Measurements from ENCODE around the gene CNKSR3.

CNKSR3 gene

GRCh38 chr6:154502553-154502952 lies 7.9 kb downstream of the CNKSR3 start:
- Histone ChIP-seq H3K9me3 (ENCODE audit: control insufficient read depth, insufficient read depth, low read depth, low read length) (no peaks in the 10 kb centered on the region), H3K4me1 (ENCODE audit: control insufficient read depth, insufficient read depth, low read length) (0 out of 2 replicates have a peak, but pooled peaks cover 5% of the 10 kb centered on the region), H3K36me3 (ENCODE audit: control insufficient read depth, insufficient read depth, low read length) (no peaks in the 10 kb centered on the region), H3K27ac (ENCODE audit: low read depth, low read length) (no peak overlapping the region), H3K9ac (ENCODE audit: low read length) (no peak overlapping the region), H3K27me3 (ENCODE audit: control insufficient read depth, insufficient read depth, low read length) (peaks cover 49% of the 10 kb centered on the region), H3K4me3 (ENCODE audit: low read depth, low read length) (no peak overlapping the region)

DNA sequence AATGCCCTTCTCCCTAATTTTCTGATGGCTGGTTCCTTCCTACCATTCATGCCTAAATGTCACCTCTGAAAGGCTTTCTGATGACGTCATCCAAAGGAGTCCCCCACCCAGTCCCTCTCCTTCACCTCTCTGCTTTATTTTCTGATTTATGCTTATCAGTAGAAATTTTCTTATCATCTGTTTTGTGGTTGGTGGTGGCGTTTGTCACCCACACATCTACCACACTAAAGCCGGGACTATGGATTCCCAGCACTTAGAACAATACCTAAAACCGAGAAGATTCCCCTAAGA lies 9.0 kb downstream of the CNKSR3 start:
- Histone ChIP-seq H3K4me1 (ENCODE audit: control insufficient read depth, insufficient read depth, low read length) (0 out of 2 replicates have a peak, but pooled peaks cover 5% of the 10 kb centered on the region), H3K27ac (ENCODE audit: low read depth, low read length) (no peak overlapping the region), H3K4me3 (ENCODE audit: low read depth, low read length) (no peak overlapping the region), H3K27me3 (ENCODE audit: control insufficient read depth, insufficient read depth, low read length) (peaks cover 39% of the 10 kb centered on the region), H3K9me3 (ENCODE audit: control insufficient read depth, insufficient read depth, low read depth, low read length) (no peaks in the 10 kb centered on the region), H3K36me3 (ENCODE audit: control insufficient read depth, insufficient read depth, low read length) (no peaks in the 10 kb centered on the region), H3K9ac (ENCODE audit: low read length) (no peak overlapping the region)

DNA sequence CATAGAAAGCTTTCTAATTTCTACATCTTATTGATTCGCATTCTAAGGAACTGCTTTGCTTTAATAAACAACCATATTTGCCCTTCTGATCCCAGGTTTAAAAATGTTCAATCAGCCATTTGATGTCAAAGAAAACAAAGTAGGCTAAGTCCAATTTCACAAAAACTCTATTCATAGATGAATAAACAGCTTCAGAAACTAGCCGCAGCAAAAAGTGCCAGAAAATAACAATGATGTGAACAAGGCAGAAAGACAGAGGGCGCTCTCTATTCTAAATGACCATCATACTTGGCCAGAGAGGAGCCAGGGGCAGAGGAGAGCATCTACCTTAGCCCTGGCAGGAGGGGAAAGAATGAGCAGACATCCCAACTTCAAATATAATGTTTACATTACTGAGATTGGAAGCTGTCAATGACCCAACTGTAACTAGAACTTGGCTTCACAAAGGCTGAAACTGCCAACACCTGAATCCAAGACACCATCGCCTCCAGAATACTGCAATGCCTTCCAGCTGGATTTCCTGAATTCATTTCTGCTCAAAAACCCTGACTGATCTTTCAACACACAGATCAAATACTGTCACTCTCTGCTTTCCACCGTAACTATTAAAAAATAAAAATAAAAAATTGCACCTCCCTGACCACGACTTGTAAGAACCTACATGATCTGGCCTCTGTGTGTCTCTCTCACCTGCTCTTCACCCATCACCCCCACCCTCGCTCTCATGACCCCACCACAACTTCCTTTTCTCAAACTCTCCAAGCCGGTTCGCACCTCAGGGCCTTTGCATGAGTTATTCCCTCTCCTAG lies 9.5 kb downstream of the CNKSR3 start:
- Histone ChIP-seq H3K27me3 (ENCODE audit: control insufficient read depth, insufficient read depth, low read length) (peaks cover 34% of the 10 kb centered on the region), H3K27ac (ENCODE audit: low read depth, low read length) (no peak overlapping the region), H3K36me3 (ENCODE audit: control insufficient read depth, insufficient read depth, low read length) (no peaks in the 10 kb centered on the region), H3K4me3 (ENCODE audit: low read depth, low read length) (no peak overlapping the region), H3K4me1 (ENCODE audit: control insufficient read depth, insufficient read depth, low read length) (0 out of 2 replicates have a peak, but pooled peaks cover 5% of the 10 kb centered on the region), H3K9ac (ENCODE audit: low read length) (no peak overlapping the region), H3K9me3 (ENCODE audit: control insufficient read depth, insufficient read depth, low read depth, low read length) (no peaks in the 10 kb centered on the region)

GRCh38 chr6:154499855-154500589 lies 10.5 kb downstream of the CNKSR3 start:
- no peaks in the 10 kb centered on the region for H3K9me3 ChIP-seq (ENCODE audit: control insufficient read depth, insufficient read depth, low read depth, low read length)
- H3K4me1 ChIP-seq (ENCODE audit: control insufficient read depth, insufficient read depth, low read length), result 0 out of 2 replicates have a peak, but pooled peaks cover 5% of the 10 kb centered on the region
- H3K4me3 ChIP-seq (ENCODE audit: low read depth, low read length), result no peak overlapping the region
- H3K36me3 ChIP-seq (ENCODE audit: control insufficient read depth, insufficient read depth, low read length), result no peaks in the 10 kb centered on the region
- no peak overlapping the region for H3K9ac ChIP-seq (ENCODE audit: low read length)
- H3K27me3 ChIP-seq (ENCODE audit: control insufficient read depth, insufficient read depth, low read length), result peaks cover 27% of the 10 kb centered on the region
- H3K27ac ChIP-seq (ENCODE audit: low read depth, low read length), result no peak overlapping the region

DNA sequence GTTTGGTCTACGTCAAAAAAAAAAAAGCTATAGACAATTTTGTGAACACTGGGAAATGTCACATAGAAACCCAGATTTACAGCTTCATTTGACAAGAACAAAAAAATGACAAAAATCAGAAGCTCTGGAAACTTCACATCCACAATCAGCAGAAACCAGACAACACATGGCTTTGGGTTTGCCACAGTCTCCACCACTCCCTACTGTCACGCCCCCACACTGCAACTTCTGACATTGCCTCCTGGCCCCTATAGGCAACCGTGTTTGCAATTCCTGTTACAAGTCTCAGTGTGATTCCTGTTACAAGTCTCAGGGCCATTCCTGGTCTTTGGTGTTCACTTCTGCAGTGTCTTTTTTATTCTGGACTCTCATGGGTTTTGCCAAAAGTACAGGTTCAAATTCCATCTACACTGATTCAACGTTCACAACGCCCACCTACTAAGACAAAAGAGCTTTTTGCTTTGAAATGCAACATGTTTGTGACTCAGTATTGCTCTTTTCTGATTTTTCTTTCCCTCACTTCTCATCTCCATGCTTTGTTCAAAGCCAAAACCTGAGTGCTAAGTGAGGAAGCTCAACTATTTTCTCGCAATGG lies 12.0 kb downstream of the CNKSR3 start:
- no peaks in the 10 kb centered on the region for H3K4me1 ChIP-seq (ENCODE audit: control insufficient read depth, insufficient read depth, low read length)
- H3K4me3 ChIP-seq (ENCODE audit: low read depth, low read length), result no peak overlapping the region
- peaks cover 11% of the 10 kb centered on the region for H3K27me3 ChIP-seq (ENCODE audit: control insufficient read depth, insufficient read depth, low read length)
- H3K36me3 ChIP-seq (ENCODE audit: control insufficient read depth, insufficient read depth, low read length), result no peaks in the 10 kb centered on the region
- H3K9ac ChIP-seq (ENCODE audit: low read length), result no peak overlapping the region
- no peaks in the 10 kb centered on the region for H3K9me3 ChIP-seq (ENCODE audit: control insufficient read depth, insufficient read depth, low read depth, low read length)
- H3K27ac ChIP-seq (ENCODE audit: low read depth, low read length), result no peak overlapping the region

DNA sequence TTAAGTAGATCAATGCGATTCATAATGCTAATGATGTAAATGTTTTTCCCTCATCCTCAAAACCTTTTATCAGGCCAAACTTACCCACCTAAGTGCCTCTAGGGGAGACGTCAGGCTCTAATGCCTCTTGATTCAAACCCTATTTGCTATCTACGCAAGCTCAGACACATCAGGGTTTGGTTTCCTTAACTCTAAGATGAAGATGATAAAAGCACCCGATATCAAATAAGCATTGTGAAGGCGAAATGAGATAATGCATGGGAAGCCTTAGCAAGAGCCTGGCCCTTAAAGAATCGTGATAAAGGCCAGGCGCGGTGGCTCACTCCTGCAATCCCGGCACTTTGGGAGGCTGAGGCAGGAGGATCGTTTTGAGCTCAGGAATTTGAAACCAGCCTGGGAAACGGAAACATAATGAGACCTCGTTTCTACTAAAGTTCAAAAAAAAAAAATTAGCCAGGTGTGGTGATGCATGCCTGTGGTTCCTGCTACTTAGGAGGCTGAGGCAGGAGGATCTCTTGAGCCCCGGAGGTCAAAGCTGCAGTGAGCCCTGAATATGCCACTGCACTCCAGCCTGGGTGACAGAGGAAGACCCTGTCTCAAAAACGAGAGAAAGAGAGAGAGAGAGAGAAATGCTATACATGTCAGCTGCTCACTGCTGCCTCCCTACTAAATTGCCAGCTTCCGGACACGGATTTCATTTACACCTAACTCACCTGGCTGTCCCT lies 13.5 kb downstream of the CNKSR3 start:
- H3K4me3 ChIP-seq (ENCODE audit: low read depth, low read length), result no peak overlapping the region
- H3K9ac ChIP-seq (ENCODE audit: low read length), result no peak overlapping the region
- H3K27ac ChIP-seq (ENCODE audit: low read depth, low read length), result no peak overlapping the region
- no peaks in the 10 kb centered on the region for H3K4me1 ChIP-seq (ENCODE audit: control insufficient read depth, insufficient read depth, low read length)
- H3K27me3 ChIP-seq (ENCODE audit: control insufficient read depth, insufficient read depth, low read length), result no peaks in the 10 kb centered on the region
- no peaks in the 10 kb centered on the region for H3K36me3 ChIP-seq (ENCODE audit: control insufficient read depth, insufficient read depth, low read length)
- no peaks in the 10 kb centered on the region for H3K9me3 ChIP-seq (ENCODE audit: control insufficient read depth, insufficient read depth, low read depth, low read length)

GRCh38 chr6:154496186-154496585 lies 14.3 kb downstream of the CNKSR3 start:
- Histone ChIP-seq H3K9me3 (ENCODE audit: control insufficient read depth, insufficient read depth, low read depth, low read length) (no peaks in the 10 kb centered on the region), H3K9ac (ENCODE audit: low read length) (no peak overlapping the region), H3K27ac (ENCODE audit: low read depth, low read length) (no peak overlapping the region), H3K4me3 (ENCODE audit: low read depth, low read length) (no peak overlapping the region), H3K36me3 (ENCODE audit: control insufficient read depth, insufficient read depth, low read length) (no peaks in the 10 kb centered on the region), H3K27me3 (ENCODE audit: control insufficient read depth, insufficient read depth, low read length) (no peaks in the 10 kb centered on the region), H3K4me1 (ENCODE audit: control insufficient read depth, insufficient read depth, low read length) (no peaks in the 10 kb centered on the region)

GRCh38 chr6:154494592-154495311 lies 15.7 kb downstream of the CNKSR3 start:
- Histone ChIP-seq H3K36me3 (ENCODE audit: control insufficient read depth, insufficient read depth, low read length) (no peaks in the 10 kb centered on the region), H3K9ac (ENCODE audit: low read length) (no peak overlapping the region), H3K27me3 (ENCODE audit: control insufficient read depth, insufficient read depth, low read length) (no peaks in the 10 kb centered on the region), H3K9me3 (ENCODE audit: control insufficient read depth, insufficient read depth, low read depth, low read length) (no peaks in the 10 kb centered on the region), H3K4me3 (ENCODE audit: low read depth, low read length) (no peak overlapping the region), H3K4me1 (ENCODE audit: control insufficient read depth, insufficient read depth, low read length) (no peaks in the 10 kb centered on the region), H3K27ac (ENCODE audit: low read depth, low read length) (no peak overlapping the region)

DNA sequence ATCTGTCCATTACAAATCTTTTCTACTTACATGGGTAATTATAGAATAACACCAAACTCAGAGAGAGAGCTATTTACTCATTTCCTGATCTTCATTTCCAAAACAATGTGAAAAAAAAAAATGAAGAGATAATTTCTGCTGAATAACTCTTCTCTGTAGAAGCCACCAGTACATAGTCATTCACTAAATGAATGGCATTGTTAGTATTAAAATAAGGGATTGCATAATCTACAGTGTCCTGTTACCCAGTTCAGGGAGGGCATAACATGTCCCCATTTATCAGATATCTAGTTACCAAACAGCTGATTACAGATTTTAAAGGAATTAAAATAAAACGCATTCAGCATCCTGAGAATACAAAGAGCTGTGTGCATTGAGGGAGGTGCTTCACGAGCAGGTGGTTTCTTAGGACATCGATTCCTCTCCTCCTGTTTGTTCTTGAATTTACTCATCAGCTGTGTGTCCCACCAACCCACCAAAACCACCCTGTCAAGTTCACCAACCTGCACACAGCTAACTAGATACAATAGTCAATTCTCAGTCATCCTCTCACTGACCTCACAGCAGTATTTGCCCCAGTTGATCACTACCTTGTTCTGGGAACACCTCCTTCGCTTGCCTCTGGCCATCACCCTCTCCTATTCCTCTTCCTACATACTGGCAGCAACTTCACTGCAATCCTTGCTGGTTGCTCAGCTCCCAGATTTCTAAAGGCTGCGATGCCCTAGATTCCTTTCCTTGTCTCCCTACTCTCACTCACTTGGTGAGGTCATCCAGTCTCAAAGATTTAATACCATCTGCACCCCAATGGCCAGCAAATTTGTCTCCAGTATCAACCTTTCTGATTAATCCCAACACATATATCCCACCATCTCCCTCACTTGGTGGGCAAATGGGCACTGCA lies 18.7 kb downstream of the CNKSR3 start:
- H3K4me1 ChIP-seq (ENCODE audit: control insufficient read depth, insufficient read depth, low read length), result no peaks in the 10 kb centered on the region

DNA sequence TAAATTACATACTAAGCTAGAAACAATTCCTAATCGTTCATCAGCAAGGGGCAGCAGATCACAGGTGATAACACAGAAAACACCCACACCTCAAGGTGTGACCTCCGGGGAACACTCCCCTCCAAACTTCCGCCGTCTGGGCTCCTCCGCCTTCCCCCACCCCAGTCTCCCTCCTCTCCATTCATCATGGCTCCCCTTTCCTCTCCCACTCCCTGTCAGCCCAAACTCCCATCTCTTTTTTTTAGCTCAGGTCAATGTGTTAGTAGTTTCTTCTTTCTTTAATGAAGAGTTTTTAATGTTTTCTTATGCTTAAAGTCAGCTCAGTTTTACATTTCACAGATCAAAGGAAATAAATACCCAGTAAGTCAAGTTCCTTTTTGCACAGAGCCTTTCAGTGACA lies 20.7 kb downstream of the CNKSR3 start:
- Histone ChIP-seq H3K27ac (ENCODE audit: low read depth, low read length) (no peak overlapping the region), H3K9me3 (ENCODE audit: control insufficient read depth, insufficient read depth, low read depth, low read length) (no peaks in the 10 kb centered on the region), H3K27me3 (ENCODE audit: control insufficient read depth, insufficient read depth, low read length) (no peaks in the 10 kb centered on the region), H3K36me3 (ENCODE audit: control insufficient read depth, insufficient read depth, low read length) (no peaks in the 10 kb centered on the region), H3K4me1 (ENCODE audit: control insufficient read depth, insufficient read depth, low read length) (no peaks in the 10 kb centered on the region), H3K4me3 (ENCODE audit: low read depth, low read length) (no peak overlapping the region), H3K9ac (ENCODE audit: low read length) (no peak overlapping the region)

More for the DNA sequence above, 18.7 kb downstream of the CNKSR3 start:
- no peaks in the 10 kb centered on the region for H3K27me3 ChIP-seq (ENCODE audit: control insufficient read depth, insufficient read depth, low read length)
- no peak overlapping the region for H3K4me3 ChIP-seq (ENCODE audit: low read depth, low read length)
- no peak overlapping the region for H3K27ac ChIP-seq (ENCODE audit: low read depth, low read length)
- no peak overlapping the region for H3K9ac ChIP-seq (ENCODE audit: low read length)
- no peaks in the 10 kb centered on the region for H3K9me3 ChIP-seq (ENCODE audit: control insufficient read depth, insufficient read depth, low read depth, low read length)
- H3K36me3 ChIP-seq (ENCODE audit: control insufficient read depth, insufficient read depth, low read length), result no peaks in the 10 kb centered on the region
